ENCODE data around the gene GLI3. TPM values are rescaled to one million over a fixed set of nuclear protein-coding genes. Genes with fewer than 3 reads are reported as not detected.

GLI3 gene
- total RNA-seq, 1 experiment from 2014 or later = 45.0 TPM

- Histone ChIP-seq H3K4me2 (ENCODE audit: insufficient read depth, insufficient read length, low read length) (no peak overlapping the region), H3K4ac (ENCODE audit: low read depth, low read length) (no peak overlapping the region), H2BK15ac (ENCODE audit: low read depth, low read length) (no peak overlapping the region), H3K79me2 (ENCODE audit: insufficient read depth, low read length) (no peaks in the 10 kb centered on the region), H2BK5ac (ENCODE audit: insufficient read length, low read length) (no peak overlapping the region), H4K8ac (replicated peaks; ENCODE audit: insufficient read length, low read depth, low read length) (no peak overlapping the region), H3T11ph (ENCODE audit: low read length) (no peak overlapping the region), H2AK5ac (ENCODE audit: insufficient read length, low read length) (no peak overlapping the region), H2AFZ (ENCODE audit: low read length) (no peak overlapping the region), H3K4me1 (ENCODE audit: insufficient read depth, low read length) (no peaks in the 10 kb centered on the region), H3K27ac (ENCODE audit: insufficient read length, low read depth, low read length) (no peak overlapping the region), H2BK20ac (ENCODE audit: low read depth, low read length, poor library complexity, severe bottlenecking) (no peak overlapping the region), H4K5ac (ENCODE audit: insufficient read length, low read depth, low read length) (no peak overlapping the region), H2BK12ac (ENCODE audit: insufficient read length, low read depth, low read length) (no peak overlapping the region), H4K91ac (ENCODE audit: insufficient read length, low read depth, low read length) (no peak overlapping the region), H3K9me3 (ENCODE audit: control insufficient read depth, low read depth, low read length) (no peaks in the 10 kb centered on the region), H3K23ac (ENCODE audit: insufficient read length, low read depth, low read length) (no peak overlapping the region), H3K9ac (ENCODE audit: extremely low read depth, insufficient read length, low read length) (no peak overlapping the region), H3K79me1 (ENCODE audit: insufficient read depth, low read depth, low read length, poor library complexity, severe bottlenecking) (peaks cover 2% of the 10 kb centered on the region), H3K56ac (ENCODE audit: insufficient read length, low read depth, low read length) (no peak overlapping the region), H4K20me1 (ENCODE audit: control insufficient read depth, insufficient read depth, insufficient read length) (no peaks in the 10 kb centered on the region), H3K14ac (ENCODE audit: insufficient read depth, low read length) (no peak overlapping the region), H3K27me3 (ENCODE audit: insufficient read depth, low read length) (no peaks in the 10 kb centered on the region), H3K23me2 (ENCODE audit: insufficient read length, low read depth, low read length, poor library complexity, severe bottlenecking) (no peaks in the 10 kb centered on the region), H3K18ac (ENCODE audit: insufficient read length, low read depth, low read length) (no peak overlapping the region), H2BK120ac (ENCODE audit: low read depth, low read length, poor library complexity, severe bottlenecking) (no peak overlapping the region)
- Mint-ChIP-seq H3K4me1 (peaks cover 34 to 35% of the 10 kb centered on the region in 2 experiments), H3K4me3 (no peak overlapping the region), H3K27ac (no peak overlapping the region), H3K27me3 (ENCODE audit: low read depth) (no peaks in the 10 kb centered on the region), H3K36me3 (ENCODE audit: insufficient read depth in 1 of 3, low read depth in 3 of 3) (peaks cover 0 to 6% (median 4%) of the 10 kb centered on the region in 3 experiments; a peak in 4 of 7 replicates), H3K9me3 (no peaks in the 10 kb centered on the region)
- no peak for DNase-seq
- TF ChIP-seq CTCF (conservative IDR thresholded peaks at IDR 0.05) = no peak
- WGBS (ENCODE audit: extremely low coverage, insufficient read length, low lambda C conversion rate) = no CpG with 5 or more reads among the region's 4 CpGs
Measured at GRCh38 chr7:42139751-42140150, 97.3 kb downstream of the GLI3 start.
